ENCODE results near the gene BAZ2B.
A peak's percentile ranks its signal among the peaks of the same experiment; 100 is the strongest.

The BAZ2B gene

GRCh38 chr2:159561786-159562185 lies 54.6 kb downstream of the BAZ2B start:
- no peak for TF ChIP-seq CTCF (conservative IDR thresholded peaks at IDR 0.05; ENCODE audit: low read length)
- DNase-seq (ENCODE audit: low read depth), result no peak
- H3K4me3 ChIP-seq (ENCODE audit: low read length), result no peak overlapping the region

DNA sequence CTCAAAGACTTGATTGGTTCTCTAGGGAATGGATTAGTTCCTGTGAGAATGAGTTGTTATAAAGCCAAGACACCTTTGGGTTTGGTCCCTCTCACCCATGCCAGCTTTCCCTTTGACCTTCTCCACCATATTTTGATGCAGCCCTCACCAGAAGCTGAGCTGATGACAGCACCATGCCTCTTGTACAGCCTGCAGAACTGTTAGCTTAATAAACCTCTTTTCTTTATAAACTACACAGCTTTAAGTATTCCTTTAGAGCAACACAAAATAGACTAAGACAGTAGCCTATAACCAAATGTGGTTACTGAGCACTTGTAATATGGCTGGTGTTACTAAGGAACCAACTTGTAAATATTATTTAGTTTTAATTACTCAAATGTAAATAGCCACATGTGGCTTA lies 55.1 kb downstream of the BAZ2B start:
- TF ChIP-seq CTCF (conservative IDR thresholded peaks at IDR 0.05; ENCODE audit: low read length), result no peak
- DNase-seq (ENCODE audit: low read depth), result no peak
- H3K4me3 ChIP-seq (ENCODE audit: low read length), result no peak overlapping the region

- TF ChIP-seq CTCF (conservative IDR thresholded peaks at IDR 0.05; ENCODE audit: low read length), result no peak
- DNase-seq (ENCODE audit: low read depth), result no peak
- no peak overlapping the region for H3K4me3 ChIP-seq (ENCODE audit: low read length)
Measured at GRCh38 chr2:159559034-159559433, 57.3 kb downstream of the BAZ2B start.

- no peak overlapping the region for H3K4me3 ChIP-seq (ENCODE audit: low read length)
- TF ChIP-seq CTCF (conservative IDR thresholded peaks at IDR 0.05; ENCODE audit: low read length), result no peak
- no peak for DNase-seq (ENCODE audit: low read depth)
Measured at GRCh38 chr2:159558479-159558878, 57.9 kb downstream of the BAZ2B start.

DNA sequence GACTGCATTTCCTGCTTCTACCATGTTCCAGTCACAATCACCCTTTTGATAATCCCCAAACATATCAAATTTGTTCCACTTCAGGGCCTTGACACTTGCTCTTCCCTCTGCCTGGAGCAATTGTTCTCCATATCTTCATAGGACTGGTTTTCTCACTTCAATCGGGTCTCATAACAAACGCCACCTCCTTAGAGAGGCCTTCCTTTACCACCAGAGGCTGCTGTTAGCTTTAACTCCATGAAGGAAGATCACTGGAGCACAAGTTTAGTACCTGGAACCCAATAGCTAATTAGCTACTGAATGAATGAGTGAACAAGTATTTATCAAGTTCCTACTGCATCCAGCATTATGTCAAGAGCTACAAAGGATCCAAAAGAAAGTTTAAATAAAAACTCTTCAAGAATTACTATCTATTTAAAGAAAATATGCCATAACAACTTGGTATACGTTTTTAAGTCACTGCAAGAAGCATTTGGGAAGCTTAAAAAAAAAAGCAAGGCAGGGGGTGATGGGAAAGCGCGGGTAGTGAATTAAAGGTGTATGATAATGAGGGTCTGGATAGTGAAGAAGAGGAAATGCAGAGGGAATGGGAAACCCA lies 58.8 kb downstream of the BAZ2B start:
- peak; percentile 8 for DNase-seq (ENCODE audit: low read depth)
- TF ChIP-seq CTCF (conservative IDR thresholded peaks at IDR 0.05; ENCODE audit: low read length), result peak; percentile 47
- no peak overlapping the region for H3K4me3 ChIP-seq (ENCODE audit: low read length)

DNA sequence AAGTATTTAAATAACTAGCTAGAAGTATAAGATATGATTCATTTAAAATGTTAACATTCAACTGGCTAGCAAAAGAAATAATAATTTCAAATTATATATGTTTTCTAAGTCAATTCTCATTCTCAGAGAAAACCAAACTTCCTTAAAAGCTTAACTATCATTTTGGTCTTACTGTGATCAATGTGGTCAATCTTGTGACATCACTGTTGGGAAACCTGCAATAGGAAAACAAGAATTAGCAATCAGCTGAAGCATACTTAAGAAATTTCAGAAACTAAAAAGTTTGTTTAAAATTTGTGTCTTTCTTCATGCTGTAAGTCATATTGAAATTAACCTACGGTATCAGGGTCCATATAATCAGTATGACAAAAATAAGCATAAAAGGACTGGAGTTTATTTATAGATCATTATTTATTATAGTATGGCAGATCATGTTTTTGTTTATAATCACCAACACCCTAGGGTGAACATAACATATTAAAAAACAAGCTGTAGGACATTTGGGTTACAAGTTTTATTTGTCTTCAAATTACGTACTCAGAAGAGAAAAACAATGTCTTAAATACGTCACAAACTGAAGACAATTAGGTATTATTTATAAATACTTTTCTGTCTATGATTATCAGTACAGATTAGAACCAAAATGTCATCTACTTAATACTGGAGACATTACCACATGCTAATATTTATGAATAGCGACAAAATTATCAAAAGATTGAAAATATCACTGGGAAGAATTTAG lies 60.5 kb downstream of the BAZ2B start:
- no peak for DNase-seq (ENCODE audit: low read depth)
- TF ChIP-seq CTCF (conservative IDR thresholded peaks at IDR 0.05; ENCODE audit: low read length), result no peak
- no peak overlapping the region for H3K4me3 ChIP-seq (ENCODE audit: low read length)

DNA sequence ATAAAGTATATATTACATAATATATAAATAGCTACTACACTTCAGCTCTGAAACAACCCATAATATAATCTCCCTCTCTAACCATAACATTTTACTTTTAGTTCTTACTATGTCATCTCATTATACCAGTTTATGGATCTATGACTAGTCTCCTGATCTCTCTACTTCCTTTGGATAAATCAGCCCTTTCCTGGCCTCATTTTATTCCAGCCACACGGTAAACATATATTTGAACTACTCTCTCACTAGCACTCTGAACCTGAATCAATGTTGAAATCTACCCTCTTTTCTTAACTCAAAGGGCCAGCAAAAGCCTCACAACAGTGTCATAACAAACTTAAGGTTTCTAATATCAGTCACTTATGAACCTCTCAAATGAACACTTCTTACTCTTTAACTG lies 62.6 kb downstream of the BAZ2B start:
- TF ChIP-seq CTCF (conservative IDR thresholded peaks at IDR 0.05; ENCODE audit: low read length), result no peak
- no peak for DNase-seq (ENCODE audit: low read depth)
- no peak overlapping the region for H3K4me3 ChIP-seq (ENCODE audit: low read length)
